ENCODE results near the gene RAD51B. TPM values are rescaled to one million over a fixed set of nuclear protein-coding genes. Genes with fewer than 3 reads are reported as not detected.

The RAD51B gene
- total and polyA plus RNA-seq, 2 donors, result 6.2 to 92.9 TPM

GRCh38 chr14:68363843-68364767 is 544.5 kb downstream of the RAD51B start:
- whole genome bisulfite sequencing, result 62% methylated on average over 34 of the region's 34 CpGs
- DNase-seq (ENCODE audit: extremely low spot score), result no peak

GRCh38 chr14:68364792-68365192 is 545.2 kb downstream of the RAD51B start:
- H3K36me3 ChIP-seq (ENCODE audit: insufficient read depth), result no peaks in the 10 kb centered on the region
- DNase-seq (ENCODE audit: extremely low spot score), result no peak
- H3K4me1 ChIP-seq (ENCODE audit: insufficient read depth), result peaks cover 4% of the 10 kb centered on the region
- H3K4me3 ChIP-seq (ENCODE audit: low read depth, low read length), result no peak overlapping the region
- WGBS, result 29% methylated on average over 6 of the region's 6 CpGs
- peak overlapping the region; percentile 54 for H3K27ac ChIP-seq (ENCODE audit: low read depth)

More at GRCh38 chr14:68363843-68364767, 544.5 kb downstream of the RAD51B start:
- Histone ChIP-seq H3K4me3 (ENCODE audit: low read depth, low read length) (no peak overlapping the region), H3K27ac (ENCODE audit: low read depth) (peak overlapping the region; percentile 52), H3K4me1 (ENCODE audit: insufficient read depth) (peaks cover 5% of the 10 kb centered on the region), H3K36me3 (ENCODE audit: insufficient read depth) (no peaks in the 10 kb centered on the region)

- WGBS, result 32% methylated on average over 3 of the region's 3 CpGs
- peaks cover under 1% of the 10 kb centered on the region for H3K4me1 ChIP-seq (ENCODE audit: insufficient read depth)
- no peak overlapping the region for H3K4me3 ChIP-seq (ENCODE audit: low read depth, low read length)
- H3K27ac ChIP-seq (ENCODE audit: low read depth), result peak overlapping the region; percentile 54
- no peaks in the 10 kb centered on the region for H3K36me3 ChIP-seq (ENCODE audit: insufficient read depth)
- no peak for DNase-seq (ENCODE audit: extremely low spot score)
Observed at GRCh38 chr14:68365228-68365627, 545.6 kb downstream of the RAD51B start.

GRCh38 chr14:68366656-68367055 is 547.1 kb downstream of the RAD51B start:
- H3K4me1 ChIP-seq (ENCODE audit: insufficient read depth), result no peaks in the 10 kb centered on the region
- H3K27ac ChIP-seq (ENCODE audit: low read depth), result no peak overlapping the region
- WGBS, result 95% methylated on average over 2 of the region's 2 CpGs
- DNase-seq (ENCODE audit: extremely low spot score), result no peak
- peak overlapping the region; percentile 5 for H3K4me3 ChIP-seq (ENCODE audit: low read depth, low read length)
- no peaks in the 10 kb centered on the region for H3K36me3 ChIP-seq (ENCODE audit: insufficient read depth)

GRCh38 chr14:68367536-68367935 is 548.0 kb downstream of the RAD51B start:
- no peak for DNase-seq (ENCODE audit: extremely low spot score)
- Histone ChIP-seq H3K36me3 (ENCODE audit: insufficient read depth) (no peaks in the 10 kb centered on the region), H3K27ac (ENCODE audit: low read depth) (peak overlapping the region; percentile 73), H3K4me1 (ENCODE audit: insufficient read depth) (no peaks in the 10 kb centered on the region), H3K4me3 (ENCODE audit: low read depth, low read length) (no peak overlapping the region)
- WGBS, result 19% methylated on average over 5 of the region's 5 CpGs

- WGBS, result 85% methylated on average over 3 of the region's 3 CpGs
- Histone ChIP-seq H3K36me3 (ENCODE audit: insufficient read depth) (no peaks in the 10 kb centered on the region), H3K4me3 (ENCODE audit: low read depth, low read length) (no peak overlapping the region), H3K4me1 (ENCODE audit: insufficient read depth) (no peaks in the 10 kb centered on the region), H3K27ac (ENCODE audit: low read depth) (no peak overlapping the region)
- DNase-seq (ENCODE audit: extremely low spot score), result no peak
Observed at GRCh38 chr14:68368850-68369249, 549.3 kb downstream of the RAD51B start.

- Histone ChIP-seq H3K4me3 (ENCODE audit: low read depth, low read length) (no peak overlapping the region), H3K27ac (ENCODE audit: low read depth) (no peak overlapping the region), H3K36me3 (ENCODE audit: insufficient read depth) (no peaks in the 10 kb centered on the region), H3K4me1 (ENCODE audit: insufficient read depth) (no peaks in the 10 kb centered on the region)
- 78% methylated on average over 6 of the region's 6 CpGs for WGBS
- DNase-seq (ENCODE audit: extremely low spot score), result no peak
Observed at GRCh38 chr14:68369281-68370056, 549.9 kb downstream of the RAD51B start.

- no peaks in the 10 kb centered on the region for H3K4me1 ChIP-seq (ENCODE audit: insufficient read depth)
- no peaks in the 10 kb centered on the region for H3K36me3 ChIP-seq (ENCODE audit: insufficient read depth)
- H3K27ac ChIP-seq (ENCODE audit: low read depth), result no peak overlapping the region
- DNase-seq (ENCODE audit: extremely low spot score), result no peak
- H3K4me3 ChIP-seq (ENCODE audit: low read depth, low read length), result no peak overlapping the region
Observed at GRCh38 chr14:68370057-68370360, 550.4 kb downstream of the RAD51B start.

- DNase-seq (ENCODE audit: extremely low spot score), result no peak
- Histone ChIP-seq H3K36me3 (ENCODE audit: insufficient read depth) (no peaks in the 10 kb centered on the region), H3K4me3 (ENCODE audit: low read depth, low read length) (no peak overlapping the region), H3K27ac (ENCODE audit: low read depth) (no peak overlapping the region), H3K4me1 (ENCODE audit: insufficient read depth) (peaks cover 2% of the 10 kb centered on the region)
- WGBS, result 99% methylated on average over 2 of the region's 2 CpGs
Observed at GRCh38 chr14:68372368-68372767, 552.8 kb downstream of the RAD51B start.

- no peak for DNase-seq (ENCODE audit: extremely low spot score)
- no peaks in the 10 kb centered on the region for H3K36me3 ChIP-seq (ENCODE audit: insufficient read depth)
- H3K4me3 ChIP-seq (ENCODE audit: low read depth, low read length), result no peak overlapping the region
- H3K4me1 ChIP-seq (ENCODE audit: insufficient read depth), result peaks cover 2% of the 10 kb centered on the region
- no peak overlapping the region for H3K27ac ChIP-seq (ENCODE audit: low read depth)
- WGBS, result 98% methylated on average over 2 of the region's 2 CpGs
Observed at GRCh38 chr14:68373124-68373646, 553.6 kb downstream of the RAD51B start.

GRCh38 chr14:68373847-68374444 is 554.4 kb downstream of the RAD51B start:
- no peak overlapping the region for H3K27ac ChIP-seq (ENCODE audit: low read depth)
- WGBS, result 48% methylated on average over 2 of the region's 2 CpGs
- H3K4me3 ChIP-seq (ENCODE audit: low read depth, low read length), result no peak overlapping the region
- H3K4me1 ChIP-seq (ENCODE audit: insufficient read depth), result peaks cover 2% of the 10 kb centered on the region
- no peaks in the 10 kb centered on the region for H3K36me3 ChIP-seq (ENCODE audit: insufficient read depth)
- no peak for DNase-seq (ENCODE audit: extremely low spot score)

GRCh38 chr14:68374682-68375081 is 555.1 kb downstream of the RAD51B start:
- DNase-seq (ENCODE audit: extremely low spot score), result no peak
- no peaks in the 10 kb centered on the region for H3K36me3 ChIP-seq (ENCODE audit: insufficient read depth)
- peaks cover 2% of the 10 kb centered on the region for H3K4me1 ChIP-seq (ENCODE audit: insufficient read depth)
- WGBS, result 64% methylated on average over 7 of the region's 7 CpGs
- H3K4me3 ChIP-seq (ENCODE audit: low read depth, low read length), result no peak overlapping the region
- H3K27ac ChIP-seq (ENCODE audit: low read depth), result peak overlapping the region; percentile 10

- WGBS, result 81% methylated on average over 4 of the region's 4 CpGs
- no peak for DNase-seq (ENCODE audit: extremely low spot score)
- peaks cover 2% of the 10 kb centered on the region for H3K4me1 ChIP-seq (ENCODE audit: insufficient read depth)
- no peaks in the 10 kb centered on the region for H3K36me3 ChIP-seq (ENCODE audit: insufficient read depth)
- H3K4me3 ChIP-seq (ENCODE audit: low read depth, low read length), result no peak overlapping the region
- H3K27ac ChIP-seq (ENCODE audit: low read depth), result no peak overlapping the region
Observed at GRCh38 chr14:68375376-68375775, 555.8 kb downstream of the RAD51B start.

All from urinary bladder (tissue), 4 donors.